ENCODE measurements around the gene CYP46A1. TPM values are rescaled to one million over a fixed set of nuclear protein-coding genes. Genes with fewer than 3 reads are reported as not detected.

Gene CYP46A1
- total RNA-seq, 1 experiment from 2014 or later, result 0.52 TPM

DNA sequence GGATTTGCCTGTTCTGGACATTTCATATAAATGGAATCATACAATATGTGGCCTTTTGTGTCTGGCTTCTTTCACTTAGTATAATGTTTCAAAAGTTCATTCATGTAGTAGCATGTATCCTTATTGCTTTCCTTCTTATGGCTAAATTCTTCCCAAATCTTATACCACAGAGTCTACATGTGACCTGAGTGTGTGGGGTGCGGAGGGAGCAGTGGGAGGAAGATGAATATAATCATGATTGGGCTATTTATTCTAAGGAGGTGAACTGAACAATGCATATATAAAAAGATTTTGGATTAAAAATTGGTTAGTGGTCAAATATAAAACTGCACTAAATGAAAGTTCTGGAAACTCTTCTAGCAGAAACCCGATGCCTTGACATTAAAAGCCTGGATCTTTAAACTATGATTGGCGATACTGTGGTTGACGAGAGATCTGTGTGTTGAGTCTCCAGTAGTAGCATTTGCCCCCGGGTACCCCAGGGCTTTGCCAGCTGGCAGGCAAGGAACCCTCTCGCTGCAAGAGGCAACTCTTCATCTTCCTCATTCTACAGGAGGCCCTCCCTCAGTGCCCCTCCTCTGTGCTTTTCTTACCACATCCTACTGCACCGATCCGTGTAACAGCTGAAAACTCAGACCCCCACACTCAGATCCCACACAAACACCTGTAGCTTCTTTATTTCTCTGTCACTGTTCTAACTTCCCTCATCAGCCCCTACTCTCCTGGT, 2.6 kb downstream of the CYP46A1 start:
- peaks cover 4% of the 10 kb centered on the region; the same call in 1 of the 2 replicates for H4K20me1 ChIP-seq (ENCODE audit: insufficient read depth, low read depth, low read length)
- H3K4me2 ChIP-seq (ENCODE audit: low read depth, low read length, poor library complexity, severe bottlenecking), result no peak overlapping the region
- no peaks in the 10 kb centered on the region for H3K9me2 ChIP-seq (replicated peaks; ENCODE audit: insufficient read depth, low read length)
- no peak overlapping the region for H3K9ac ChIP-seq (ENCODE audit: low read length)
- no peak overlapping the region for H3K27ac ChIP-seq (ENCODE audit: low read length)
- no peak overlapping the region for H2AFZ ChIP-seq (ENCODE audit: low read length)
- no peak overlapping the region for H3K4me3 ChIP-seq (ENCODE audit: low read length)
- no peak for DNase-seq
- H3K27me3 ChIP-seq (ENCODE audit: low read length), result no peaks in the 10 kb centered on the region
- no peaks in the 10 kb centered on the region for H3K79me2 ChIP-seq (ENCODE audit: low read length)
- H3K36me3 ChIP-seq (ENCODE audit: insufficient read depth, low read length), result no peaks in the 10 kb centered on the region
- H3K9me3 ChIP-seq (ENCODE audit: low read length), result no peaks in the 10 kb centered on the region
- H3K4me1 ChIP-seq (ENCODE audit: low read length), result peaks cover 22% of the 10 kb centered on the region

GRCh38 chr14:99687284-99688209, 3.4 kb downstream of the CYP46A1 start:
- Histone ChIP-seq H3K9me2 (replicated peaks; ENCODE audit: insufficient read depth, low read length) (no peaks in the 10 kb centered on the region), H3K9ac (ENCODE audit: low read length) (no peak overlapping the region), H3K9me3 (ENCODE audit: low read length) (no peaks in the 10 kb centered on the region), H3K4me1 (ENCODE audit: low read length) (peaks cover 19% of the 10 kb centered on the region), H3K36me3 (ENCODE audit: insufficient read depth, low read length) (no peaks in the 10 kb centered on the region), H3K79me2 (ENCODE audit: low read length) (no peaks in the 10 kb centered on the region), H3K4me3 (ENCODE audit: low read length) (no peak overlapping the region), H3K27ac (ENCODE audit: low read length) (no peak overlapping the region), H2AFZ (ENCODE audit: low read length) (no peak overlapping the region), H3K27me3 (ENCODE audit: low read length) (no peaks in the 10 kb centered on the region), H4K20me1 (ENCODE audit: insufficient read depth, low read depth, low read length) (peaks cover 4% of the 10 kb centered on the region; the same call in 1 of the 2 replicates), H3K4me2 (ENCODE audit: low read depth, low read length, poor library complexity, severe bottlenecking) (no peak overlapping the region)
- peak; percentile 74 for DNase-seq

DNA sequence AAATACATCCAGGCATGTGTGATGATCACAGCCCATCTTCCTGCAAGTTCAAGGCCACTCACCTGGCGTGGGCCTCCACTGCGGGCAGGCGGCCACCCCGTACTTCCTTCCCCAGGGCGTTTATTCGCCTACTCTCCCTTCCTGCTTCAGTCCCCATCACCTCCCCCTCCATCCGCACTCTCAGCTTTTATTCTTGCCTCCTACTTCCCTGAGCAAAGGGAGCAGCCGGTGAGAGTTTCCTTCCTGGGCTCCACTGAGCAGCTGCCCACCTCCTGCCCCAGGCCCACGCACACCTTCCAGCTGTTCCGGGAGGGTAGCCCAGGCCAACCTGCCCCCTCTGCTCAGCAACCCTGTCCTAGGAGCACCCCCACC, 4.1 kb downstream of the CYP46A1 start:
- Histone ChIP-seq H3K9ac (ENCODE audit: low read length) (no peak overlapping the region), H3K36me3 (ENCODE audit: insufficient read depth, low read length) (no peaks in the 10 kb centered on the region), H3K4me1 (ENCODE audit: low read length) (peaks cover 14% of the 10 kb centered on the region), H2AFZ (ENCODE audit: low read length) (no peak overlapping the region), H3K27ac (ENCODE audit: low read length) (no peak overlapping the region), H3K4me3 (ENCODE audit: low read length) (no peak overlapping the region), H3K4me2 (ENCODE audit: low read depth, low read length, poor library complexity, severe bottlenecking) (no peak overlapping the region), H3K79me2 (ENCODE audit: low read length) (no peaks in the 10 kb centered on the region), H3K9me2 (replicated peaks; ENCODE audit: insufficient read depth, low read length) (no peaks in the 10 kb centered on the region), H3K9me3 (ENCODE audit: low read length) (no peaks in the 10 kb centered on the region), H4K20me1 (ENCODE audit: insufficient read depth, low read depth, low read length) (peaks cover 4% of the 10 kb centered on the region; the same call in 1 of the 2 replicates), H3K27me3 (ENCODE audit: low read length) (no peaks in the 10 kb centered on the region)
- DNase-seq, result no peak

GRCh38 chr14:99688629-99689028, 4.5 kb downstream of the CYP46A1 start:
- no peaks in the 10 kb centered on the region for H3K36me3 ChIP-seq (ENCODE audit: insufficient read depth, low read length)
- H4K20me1 ChIP-seq (ENCODE audit: insufficient read depth, low read depth, low read length), result peaks cover 4% of the 10 kb centered on the region; the same call in 1 of the 2 replicates
- no peak overlapping the region for H2AFZ ChIP-seq (ENCODE audit: low read length)
- peaks cover 13% of the 10 kb centered on the region for H3K4me1 ChIP-seq (ENCODE audit: low read length)
- no peaks in the 10 kb centered on the region for H3K9me3 ChIP-seq (ENCODE audit: low read length)
- H3K4me2 ChIP-seq (ENCODE audit: low read depth, low read length, poor library complexity, severe bottlenecking), result no peak overlapping the region
- no peaks in the 10 kb centered on the region for H3K79me2 ChIP-seq (ENCODE audit: low read length)
- H3K27ac ChIP-seq (ENCODE audit: low read length), result no peak overlapping the region
- no peak overlapping the region for H3K9ac ChIP-seq (ENCODE audit: low read length)
- no peak for DNase-seq
- H3K4me3 ChIP-seq (ENCODE audit: low read length), result no peak overlapping the region
- no peaks in the 10 kb centered on the region for H3K27me3 ChIP-seq (ENCODE audit: low read length)
- no peaks in the 10 kb centered on the region for H3K9me2 ChIP-seq (replicated peaks; ENCODE audit: insufficient read depth, low read length)

DNA sequence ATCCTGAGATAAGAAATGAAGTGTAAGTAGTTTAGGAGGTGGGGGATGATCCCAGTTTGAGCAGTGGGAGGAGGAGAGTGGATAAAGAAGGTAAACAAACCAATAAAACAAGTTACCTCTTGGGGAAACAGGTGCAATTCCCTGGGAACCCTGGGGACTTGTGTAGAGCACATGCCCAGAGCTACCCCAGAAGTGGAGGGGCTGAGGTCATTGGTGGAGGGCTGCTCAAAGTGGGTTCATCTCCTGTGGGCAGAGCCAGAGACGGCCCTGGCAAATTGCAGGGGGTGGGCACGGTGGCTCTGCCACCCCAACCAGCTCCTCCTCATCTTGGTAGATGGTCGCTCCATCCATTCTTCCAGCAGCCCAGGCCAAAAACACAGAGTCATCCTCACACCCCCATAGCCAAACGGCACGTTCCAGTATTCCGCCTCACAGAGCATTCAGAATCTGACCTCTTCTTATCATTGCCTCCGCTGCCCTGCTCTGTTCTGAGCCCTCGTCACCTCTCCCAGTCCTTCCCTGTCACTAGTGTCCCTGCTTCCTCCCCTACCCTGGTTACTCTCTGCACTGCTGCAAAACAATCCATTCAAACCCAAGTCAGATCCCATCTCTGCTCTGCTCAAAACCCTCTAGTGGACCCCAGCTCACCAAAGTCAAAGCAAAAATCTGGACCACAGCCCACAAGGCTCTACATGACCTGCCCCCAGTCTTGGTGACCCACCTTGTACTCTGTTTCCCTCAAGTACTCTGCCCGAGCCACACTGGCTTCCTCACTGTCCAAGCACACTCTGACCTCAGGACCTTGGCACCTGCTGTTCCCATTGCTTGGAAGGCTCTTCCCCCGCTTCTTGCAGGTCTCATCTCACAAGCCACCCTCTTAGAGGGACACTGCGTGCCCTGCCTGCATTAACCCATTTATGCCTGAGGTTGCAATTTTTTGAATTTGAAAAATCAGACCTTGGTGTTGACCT, 5.5 kb downstream of the CYP46A1 start:
- peaks cover 4% of the 10 kb centered on the region; the same call in 1 of the 2 replicates for H4K20me1 ChIP-seq (ENCODE audit: insufficient read depth, low read depth, low read length)
- no peak overlapping the region for H3K4me2 ChIP-seq (ENCODE audit: low read depth, low read length, poor library complexity, severe bottlenecking)
- DNase-seq, result no peak

GRCh38 chr14:99690636-99691035, 6.5 kb downstream of the CYP46A1 start:
- Histone ChIP-seq H3K36me3 (ENCODE audit: insufficient read depth, low read length) (no peaks in the 10 kb centered on the region), H3K9me2 (replicated peaks; ENCODE audit: insufficient read depth, low read length) (no peaks in the 10 kb centered on the region), H3K4me1 (ENCODE audit: low read length) (peaks cover 7% of the 10 kb centered on the region), H3K27ac (ENCODE audit: low read length) (no peak overlapping the region), H3K9me3 (ENCODE audit: low read length) (no peaks in the 10 kb centered on the region), H2AFZ (ENCODE audit: low read length) (no peak overlapping the region), H3K27me3 (ENCODE audit: low read length) (no peaks in the 10 kb centered on the region), H4K20me1 (ENCODE audit: insufficient read depth, low read depth, low read length) (peaks cover 4% of the 10 kb centered on the region; the same call in 1 of the 2 replicates), H3K9ac (ENCODE audit: low read length) (no peak overlapping the region), H3K79me2 (ENCODE audit: low read length) (no peaks in the 10 kb centered on the region), H3K4me3 (ENCODE audit: low read length) (no peak overlapping the region), H3K4me2 (ENCODE audit: low read depth, low read length, poor library complexity, severe bottlenecking) (no peak overlapping the region)
- DNase-seq, result no peak

More for the DNA sequence above, 5.5 kb downstream of the CYP46A1 start:
- peaks cover 10% of the 10 kb centered on the region for H3K4me1 ChIP-seq (ENCODE audit: low read length)
- H3K36me3 ChIP-seq (ENCODE audit: insufficient read depth, low read length), result no peaks in the 10 kb centered on the region
- no peaks in the 10 kb centered on the region for H3K79me2 ChIP-seq (ENCODE audit: low read length)
- H3K9me3 ChIP-seq (ENCODE audit: low read length), result no peaks in the 10 kb centered on the region
- no peaks in the 10 kb centered on the region for H3K9me2 ChIP-seq (replicated peaks; ENCODE audit: insufficient read depth, low read length)
- H3K4me3 ChIP-seq (ENCODE audit: low read length), result no peak overlapping the region
- H2AFZ ChIP-seq (ENCODE audit: low read length), result no peak overlapping the region
- no peak overlapping the region for H3K27ac ChIP-seq (ENCODE audit: low read length)
- H3K9ac ChIP-seq (ENCODE audit: low read length), result no peak overlapping the region
- H3K27me3 ChIP-seq (ENCODE audit: low read length), result no peaks in the 10 kb centered on the region

DNA sequence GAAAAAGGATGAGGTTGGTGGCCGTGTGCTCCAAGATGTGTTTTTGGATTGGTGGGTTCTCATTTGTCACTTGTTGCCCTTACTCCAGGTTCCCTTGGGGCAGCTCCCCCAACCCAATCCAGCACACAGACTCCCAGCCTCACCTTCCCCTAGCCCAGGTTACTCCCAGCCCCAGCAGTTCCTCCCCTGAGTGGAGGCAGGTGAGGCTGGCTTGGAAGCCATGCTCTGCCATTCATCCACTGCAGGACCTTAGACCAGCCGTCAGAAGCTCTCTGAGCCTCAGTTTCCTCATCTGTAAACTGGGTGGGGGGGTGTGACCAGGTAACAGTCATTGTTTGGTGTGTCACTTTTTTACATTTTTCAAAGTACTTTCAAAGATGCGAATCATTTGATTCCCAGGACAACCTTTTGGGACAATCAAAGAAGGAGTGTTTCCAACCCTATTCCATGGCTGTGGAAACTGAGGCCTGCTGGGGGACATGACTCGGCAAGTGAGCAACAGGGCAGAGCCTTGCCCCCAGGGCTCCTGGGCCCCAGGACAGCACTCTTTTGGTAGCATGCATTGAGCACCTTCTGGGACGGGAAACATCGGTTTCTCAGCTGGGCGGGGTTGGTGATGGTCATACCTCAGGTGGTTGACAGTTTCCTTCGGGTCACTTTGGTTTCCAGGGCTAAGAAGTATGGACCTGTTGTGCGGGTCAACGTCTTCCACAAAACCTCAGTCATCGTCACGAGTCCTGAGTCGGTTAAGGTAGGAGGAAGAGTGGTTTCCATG, 7.2 kb downstream of the CYP46A1 start:
- Histone ChIP-seq H2AFZ (ENCODE audit: low read length) (no peak overlapping the region), H3K9me2 (replicated peaks; ENCODE audit: insufficient read depth, low read length) (no peaks in the 10 kb centered on the region), H4K20me1 (ENCODE audit: insufficient read depth, low read depth, low read length) (peaks cover 4% of the 10 kb centered on the region; the same call in 1 of the 2 replicates), H3K36me3 (ENCODE audit: insufficient read depth, low read length) (no peaks in the 10 kb centered on the region), H3K4me2 (ENCODE audit: low read depth, low read length, poor library complexity, severe bottlenecking) (no peak overlapping the region), H3K27ac (ENCODE audit: low read length) (no peak overlapping the region), H3K27me3 (ENCODE audit: low read length) (no peaks in the 10 kb centered on the region), H3K9me3 (ENCODE audit: low read length) (no peaks in the 10 kb centered on the region), H3K4me3 (ENCODE audit: low read length) (no peak overlapping the region), H3K79me2 (ENCODE audit: low read length) (no peaks in the 10 kb centered on the region), H3K9ac (ENCODE audit: low read length) (no peak overlapping the region), H3K4me1 (ENCODE audit: low read length) (peaks cover 7% of the 10 kb centered on the region)
- DNase-seq, result no peak
